Astrocyte of the spinal cord (primary cell): Measurements from ENCODE around the gene THUMPD1.
A peak's percentile ranks its signal among the peaks of the same experiment; 100 is the strongest.

Experiments
- DNase-seq: peaks from one replicate; pipeline ENCODE4 v3.0.0; 2011; ENCODE audit warnings: low read depth, low spot score
- H3K4me3 ChIP-seq: 2 replicates; pipeline ENCODE4 v1.5.1; 2011; ENCODE audit warnings: low read depth, mild to moderate bottlenecking, low read length, moderate library complexity
- CTCF ChIP-seq: IDR thresholded peaks from 2 replicates; pipeline ENCODE4 v1.5.1; 2012; ENCODE audit warnings: low read depth, mild to moderate bottlenecking, low read length, inconsistent platforms
- in situ Hi-C: cut with HindIII; loops from 2 replicates; pipeline ENCODE4 v1.10.0; 2017; ENCODE audit warnings: low sequenced_read_pairs

Gene THUMPD1

GRCh38 chr16:20740901-20741521 lies 607 bp downstream of the THUMPD1 start:
- peak; percentile 75 for DNase-seq
- H3K4me3 ChIP-seq = peak overlapping the region; percentile 73
- in situ Hi-C loops = no loop called here
- no peak for TF ChIP-seq CTCF

GRCh38 chr16:20740007-20740883 lies 1.4 kb downstream of the THUMPD1 start:
- TF ChIP-seq CTCF = peak; percentile 49
- peak; percentile 5 for DNase-seq

GRCh38 chr16:20735490-20735889 lies 6.1 kb downstream of the THUMPD1 start:
- H3K4me3 ChIP-seq = no peak overlapping the region
- no peak for DNase-seq
- in situ Hi-C loops = no loop called here
- no peak for TF ChIP-seq CTCF

More at GRCh38 chr16:20740007-20740883, 1.4 kb downstream of the THUMPD1 start:
- peak overlapping the region; percentile 73 for H3K4me3 ChIP-seq
- in situ Hi-C loops = no loop called here

- in situ Hi-C loops = no loop called here
- no peak for DNase-seq
- TF ChIP-seq CTCF = no peak
- no peak overlapping the region for H3K4me3 ChIP-seq
Observed at GRCh38 chr16:20734782-20735181, 6.8 kb downstream of the THUMPD1 start.

GRCh38 chr16:20734056-20734455 lies 7.6 kb downstream of the THUMPD1 start:
- in situ Hi-C loops = no loop called here
- TF ChIP-seq CTCF = no peak
- DNase-seq = no peak
- H3K4me3 ChIP-seq = no peak overlapping the region

GRCh38 chr16:20729141-20729540 lies 12.5 kb downstream of the THUMPD1 start:
- no peak for TF ChIP-seq CTCF
- H3K4me3 ChIP-seq = no peak overlapping the region
- in situ Hi-C loops = no loop called here
- DNase-seq = no peak
